ENCODE data around the gene NLGN1.

Gene NLGN1

DNA sequence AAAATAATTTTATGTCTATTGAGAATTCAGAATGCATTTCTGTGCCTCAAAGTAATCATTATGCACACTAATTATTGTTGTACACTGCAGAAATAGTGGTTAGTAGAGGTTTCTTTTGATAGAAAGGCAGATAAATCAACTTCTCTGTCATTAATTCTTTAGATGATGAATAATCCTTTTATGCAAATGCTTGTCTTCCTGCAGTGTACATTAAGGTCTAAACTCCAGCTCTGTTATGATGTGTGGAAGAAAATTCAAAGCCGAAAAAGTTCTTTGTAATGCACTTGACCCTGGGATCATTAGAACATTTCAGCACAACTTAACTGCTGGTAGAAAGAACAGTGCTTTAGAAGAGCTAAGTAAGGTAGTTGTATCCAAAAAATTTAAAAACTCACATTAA, 353.0 kb downstream of the NLGN1 start:
- no peak for DNase-seq (ENCODE audit: extremely low read depth in 1 of 2, low read depth in 1 of 2)

DNA sequence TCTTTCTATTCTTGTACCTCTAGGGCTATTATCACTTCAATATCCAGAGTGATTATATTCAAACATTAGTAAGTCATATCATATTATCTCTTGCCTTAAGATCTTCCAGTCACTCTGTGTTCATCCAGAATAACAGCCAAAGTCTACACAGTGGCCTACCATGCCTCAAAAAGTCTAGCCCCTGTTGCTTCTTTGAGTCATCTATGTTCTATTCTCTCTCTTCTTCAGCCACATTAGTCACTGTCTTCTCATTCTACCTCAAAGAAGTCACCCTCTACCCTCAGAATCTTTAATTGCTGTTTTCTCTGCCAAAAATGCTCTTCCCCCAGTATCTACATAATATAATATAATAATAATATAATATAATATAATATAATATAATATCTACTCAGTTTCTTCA, 356.0 kb downstream of the NLGN1 start:
- DNase-seq (ENCODE audit: extremely low read depth in 1 of 2, low read depth in 1 of 2): no peak

DNA sequence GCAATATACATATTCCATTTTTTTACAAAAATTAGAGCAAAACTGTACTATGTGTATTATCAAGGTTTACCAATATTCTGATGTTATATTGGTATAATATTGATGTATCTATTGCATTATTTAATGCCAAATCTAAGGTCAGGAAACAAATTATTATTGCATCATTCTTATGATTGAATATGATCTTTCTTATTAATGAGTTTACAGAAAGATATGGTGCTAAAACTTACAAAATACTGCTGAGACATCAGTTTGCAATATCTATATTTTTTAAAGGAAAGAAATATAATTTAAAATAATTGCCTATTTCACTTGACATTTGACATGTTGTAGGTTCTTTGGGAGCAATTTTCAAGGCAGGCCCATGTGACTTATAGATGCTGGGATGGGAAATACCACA, 357.6 kb downstream of the NLGN1 start:
- no peak for DNase-seq (ENCODE audit: extremely low read depth in 1 of 2, low read depth in 1 of 2)

DNA sequence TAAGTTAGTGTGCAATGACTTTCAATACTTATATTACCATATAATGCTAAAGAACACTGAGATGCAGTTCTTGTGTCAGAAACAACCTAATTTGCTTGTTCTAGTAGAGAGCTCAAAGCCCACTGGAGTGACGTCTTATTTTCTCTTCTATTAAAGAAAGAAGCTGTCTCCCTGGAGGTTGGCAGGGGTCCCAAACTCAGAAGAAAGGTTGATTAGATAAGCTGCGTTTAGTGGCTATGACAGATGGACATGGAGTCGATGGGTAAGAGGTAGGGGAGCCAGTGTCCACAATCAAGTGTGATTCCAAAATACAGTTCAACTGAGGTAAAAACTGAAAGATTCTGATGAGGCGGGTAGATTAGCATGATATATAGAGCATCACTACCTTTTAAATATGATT, 363.6 kb downstream of the NLGN1 start:
- DNase-seq (ENCODE audit: extremely low read depth in 1 of 2, low read depth in 1 of 2): no peak

DNA sequence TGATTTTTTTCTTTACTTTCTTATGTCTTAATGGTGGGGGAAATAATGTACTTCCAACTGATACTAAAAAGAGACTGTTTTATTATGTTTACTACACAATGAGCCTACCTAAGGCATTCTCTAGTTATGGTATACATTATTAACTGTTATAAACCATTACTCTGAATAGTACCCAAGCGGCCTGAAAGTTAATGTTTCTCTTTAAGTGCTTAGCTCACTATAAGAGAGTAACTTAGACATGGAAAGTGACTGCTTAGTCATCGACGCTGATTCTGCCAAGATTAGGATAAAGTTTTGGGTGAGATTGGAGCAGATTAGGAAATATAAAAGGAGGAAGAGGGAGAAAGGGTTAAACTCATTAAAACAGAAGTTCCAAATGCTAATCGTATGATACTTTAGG, 365.0 kb downstream of the NLGN1 start:
- DNase-seq (ENCODE audit: extremely low read depth in 1 of 2, low read depth in 1 of 2): no peak

DNA sequence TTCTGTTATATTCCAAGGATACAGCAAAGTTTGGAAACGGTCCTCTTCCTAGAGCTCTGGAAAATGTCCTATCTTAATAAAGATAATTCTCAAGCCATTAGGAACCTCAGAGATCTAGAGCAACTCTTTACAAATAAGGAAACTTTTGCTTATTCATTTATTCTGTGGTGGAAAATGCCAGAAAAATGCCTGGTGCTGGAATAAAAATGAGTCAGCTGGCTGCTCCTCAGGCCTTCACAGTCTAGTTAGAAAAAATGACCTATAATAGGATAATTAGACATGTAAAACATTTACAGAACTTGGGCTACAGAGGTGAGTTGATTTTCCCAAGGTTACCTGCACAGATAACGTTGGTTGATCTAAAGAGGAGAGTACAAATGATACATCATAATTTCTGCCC, 372.5 kb downstream of the NLGN1 start:
- DNase-seq (ENCODE audit: extremely low read depth in 1 of 2, low read depth in 1 of 2): no peak

DNA sequence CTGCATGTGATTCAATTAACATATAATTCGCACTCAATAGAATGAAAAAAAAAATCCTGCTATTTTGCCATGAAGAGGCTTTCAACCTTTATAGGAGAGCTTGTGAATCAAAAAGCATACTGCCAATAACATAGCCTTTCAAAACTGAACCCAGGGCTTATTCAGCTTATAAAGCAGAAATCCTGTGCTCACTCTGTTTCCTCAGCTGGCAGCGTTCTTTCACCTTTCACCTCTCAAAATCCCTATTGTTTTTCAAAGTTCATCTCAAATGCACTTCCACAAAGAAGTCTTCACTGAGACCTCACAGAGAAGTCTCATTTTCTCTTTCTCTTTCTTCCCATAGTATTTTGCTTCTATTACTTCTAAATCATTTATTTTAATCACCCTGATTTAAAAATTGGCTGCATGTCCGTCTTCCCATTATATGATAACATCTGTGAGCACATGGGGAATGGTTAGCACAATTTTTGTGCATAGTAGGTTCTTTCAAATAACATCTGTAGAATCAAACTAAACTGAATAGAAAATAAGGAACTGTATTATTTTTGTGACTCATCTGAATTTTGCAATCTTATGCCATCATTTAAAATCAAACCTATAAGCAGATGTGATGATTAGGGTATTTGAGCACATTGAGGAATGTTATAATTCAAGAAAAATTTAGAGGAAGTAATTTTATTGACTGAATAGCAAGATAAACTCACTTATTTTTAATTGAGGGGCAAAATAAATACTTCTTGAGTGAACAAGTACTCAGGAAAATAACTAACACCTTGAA, 373.4 kb downstream of the NLGN1 start:
- DNase-seq (ENCODE audit: extremely low read depth in 1 of 2, low read depth in 1 of 2): no peak

DNA sequence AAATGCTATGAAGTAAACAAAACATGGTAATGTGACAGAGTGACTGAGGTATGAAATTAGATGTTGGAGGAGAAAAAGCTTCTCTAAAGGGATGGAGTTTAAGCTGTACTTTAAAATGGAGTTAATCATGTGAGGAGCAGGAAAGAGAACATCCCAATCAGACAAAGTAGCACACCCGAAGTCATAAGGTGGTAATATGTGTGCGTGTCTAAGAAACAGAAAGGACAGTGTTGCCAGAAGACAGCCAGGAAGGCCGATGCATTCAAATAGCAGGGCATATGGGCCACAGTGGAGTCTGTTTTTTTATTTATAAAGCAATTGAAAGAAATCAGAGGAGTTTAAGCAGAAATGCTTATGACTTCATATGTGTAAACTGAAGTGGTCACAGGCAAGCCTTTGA, 376.3 kb downstream of the NLGN1 start:
- no peak for DNase-seq (ENCODE audit: extremely low read depth in 1 of 2, low read depth in 1 of 2)

DNA sequence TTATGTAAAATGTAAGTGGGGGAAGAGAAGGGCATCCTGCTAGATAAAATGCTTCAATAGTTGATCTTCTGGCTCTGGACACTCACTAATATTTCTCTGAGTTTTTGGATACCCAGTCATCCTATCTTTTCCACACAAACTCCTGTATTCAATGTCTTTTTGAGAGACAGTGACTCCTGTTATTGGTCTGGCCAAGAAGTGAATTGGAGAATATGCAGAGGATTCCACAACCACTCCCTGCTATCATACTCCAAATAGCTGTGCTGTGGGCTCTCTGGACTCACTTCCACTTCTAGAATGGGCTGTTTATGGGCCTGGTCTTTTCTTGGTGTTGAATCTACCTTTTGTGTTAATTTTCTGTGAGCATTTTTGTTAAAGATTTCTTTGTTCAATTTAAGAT, 376.8 kb downstream of the NLGN1 start:
- DNase-seq (ENCODE audit: extremely low read depth in 1 of 2, low read depth in 1 of 2): no peak

DNA sequence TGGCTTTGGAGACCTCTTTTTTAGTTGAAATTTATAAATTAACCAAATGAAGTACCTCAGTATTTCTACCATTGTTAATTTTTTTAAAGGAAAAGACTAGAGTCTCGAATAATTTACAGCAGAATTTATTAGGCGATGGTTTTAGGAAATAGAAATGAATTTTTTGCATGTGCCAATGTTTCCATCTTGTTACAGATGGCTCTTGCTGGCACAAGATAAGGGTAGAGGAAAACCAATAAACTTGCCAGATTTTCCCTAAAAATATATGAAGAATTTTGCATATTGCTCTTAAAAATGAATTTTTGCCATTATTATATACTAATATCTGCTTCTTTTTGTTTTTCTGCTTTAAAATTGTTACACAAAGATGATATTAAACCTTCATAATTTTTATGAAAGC, 380.7 kb downstream of the NLGN1 start:
- no peak for DNase-seq (ENCODE audit: extremely low read depth in 1 of 2, low read depth in 1 of 2)

DNA sequence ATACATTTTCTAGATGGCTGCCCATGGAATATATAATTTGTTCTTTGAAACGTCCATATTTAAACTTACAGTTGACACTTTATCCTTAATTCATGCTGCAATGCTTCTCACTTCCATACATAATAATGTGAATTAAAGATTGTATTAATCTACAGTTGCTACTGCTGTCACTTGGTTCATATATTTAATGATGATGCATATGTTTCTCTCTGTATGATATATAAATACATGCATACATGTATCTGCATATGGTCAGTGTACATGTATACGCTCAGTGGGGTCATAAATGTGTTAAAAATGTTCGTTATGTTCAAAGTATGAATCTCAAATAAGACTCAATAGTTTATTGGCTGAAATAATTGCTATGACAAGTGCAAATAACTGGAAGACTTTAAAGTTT, 382.5 kb downstream of the NLGN1 start:
- DNase-seq (ENCODE audit: extremely low read depth in 1 of 2, low read depth in 1 of 2): no peak

DNA sequence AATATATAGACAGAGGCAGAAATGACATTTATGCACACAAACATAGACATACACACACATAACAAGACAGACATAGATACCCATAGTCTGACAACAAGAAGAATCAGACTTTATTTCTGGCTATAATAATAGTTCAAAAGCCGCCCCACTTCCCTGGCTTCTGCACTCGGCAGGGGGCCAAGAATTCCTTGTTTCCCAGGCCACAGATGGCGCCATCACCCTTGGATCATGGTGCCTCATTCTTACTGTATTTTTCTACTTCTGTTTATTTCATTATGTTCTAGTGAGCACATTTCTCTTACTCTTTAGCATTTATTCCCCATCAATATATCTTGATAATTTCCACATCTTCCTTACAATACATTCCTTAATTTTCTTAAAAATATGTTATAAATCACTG, 387.5 kb downstream of the NLGN1 start:
- DNase-seq (ENCODE audit: extremely low read depth in 1 of 2, low read depth in 1 of 2): no peak

DNA sequence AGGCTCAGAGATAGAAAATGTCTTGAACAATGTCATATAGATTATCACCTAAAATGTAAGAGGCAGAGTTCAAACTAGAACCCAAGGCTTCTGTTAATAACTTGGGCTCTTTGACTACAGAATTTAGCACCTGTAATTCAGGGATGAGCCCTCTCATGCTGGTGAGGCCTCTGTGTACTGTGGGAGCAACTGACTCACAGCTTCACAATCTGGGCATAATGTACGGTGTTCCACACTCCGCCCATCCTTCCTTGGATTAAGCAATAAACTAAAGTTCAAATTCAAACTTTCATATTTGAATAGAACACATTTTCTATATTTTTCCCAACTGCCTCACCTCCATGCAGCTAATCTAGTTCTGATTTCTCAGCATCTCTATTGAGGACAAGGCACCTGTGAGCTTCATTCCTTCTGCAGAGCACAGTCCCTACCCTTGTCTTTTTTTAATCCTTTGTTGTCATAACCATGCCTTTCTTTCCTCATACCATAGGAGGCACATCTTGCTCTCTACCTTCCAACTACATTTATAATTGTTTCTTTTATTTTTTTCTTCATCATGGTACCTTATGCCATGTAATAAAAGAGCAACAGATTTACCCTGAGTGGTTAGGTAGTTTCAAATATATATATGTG, 392.1 kb downstream of the NLGN1 start:
- no peak for DNase-seq (ENCODE audit: extremely low read depth in 1 of 2, low read depth in 1 of 2)

DNA sequence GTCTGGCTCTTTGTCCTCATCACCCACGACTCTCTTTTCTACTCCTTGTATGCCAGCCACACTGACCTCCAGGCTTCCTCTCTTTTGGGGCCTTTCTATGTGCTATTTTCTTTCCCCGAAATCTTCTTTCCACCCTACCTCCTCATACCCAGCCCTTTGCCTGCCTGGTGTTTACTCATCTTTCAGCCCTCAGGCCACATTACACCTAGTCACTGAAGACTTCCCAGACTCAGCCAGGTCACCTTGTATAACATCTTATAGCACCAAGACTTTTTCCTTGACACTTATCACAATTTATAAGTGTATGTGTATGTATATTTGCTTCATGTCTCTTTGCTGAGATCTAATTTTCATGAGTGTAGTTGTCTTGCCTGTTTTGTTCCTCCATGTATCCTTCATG, 396.4 kb downstream of the NLGN1 start:
- DNase-seq (ENCODE audit: extremely low read depth in 1 of 2, low read depth in 1 of 2): no peak

DNA sequence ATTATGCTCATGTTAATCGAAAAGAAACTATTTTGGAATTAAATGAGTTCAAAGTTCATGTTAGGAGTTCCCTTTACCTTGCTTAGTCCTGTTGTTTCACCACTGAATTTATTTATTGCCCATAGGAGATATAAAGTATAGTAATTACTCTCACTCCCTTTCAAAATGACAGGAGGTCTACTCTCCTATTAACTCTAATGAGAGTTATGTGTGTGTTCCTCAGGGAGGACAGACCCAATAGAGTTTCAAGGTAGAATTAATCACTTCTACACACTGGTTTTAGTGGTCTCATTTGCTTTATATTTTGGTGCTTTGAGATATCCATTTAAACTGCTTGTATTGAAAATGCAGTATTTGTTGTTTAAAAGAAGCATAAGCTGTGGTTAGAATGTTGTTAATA, 398.9 kb downstream of the NLGN1 start:
- no peak for DNase-seq (ENCODE audit: extremely low read depth in 1 of 2, low read depth in 1 of 2)

DNA sequence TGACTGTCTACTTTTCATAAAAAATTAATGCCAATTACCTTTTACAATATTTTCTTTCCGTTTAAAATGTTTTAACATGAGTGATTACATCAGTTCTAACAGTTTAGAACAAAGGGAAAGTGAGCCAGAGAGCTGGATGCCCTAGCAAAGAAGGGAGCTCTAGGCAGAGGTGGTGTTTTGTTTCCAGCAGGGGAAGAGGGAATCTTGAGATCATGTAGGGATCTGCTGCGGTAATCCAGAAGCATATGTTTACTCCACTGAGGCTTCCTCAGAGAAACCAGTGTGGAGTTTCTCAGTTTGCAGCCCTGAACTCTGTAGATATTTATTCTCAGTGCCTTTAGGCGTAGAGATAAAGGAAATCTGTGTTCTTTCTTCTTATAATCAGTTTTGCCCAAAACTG, 399.3 kb downstream of the NLGN1 start:
- DNase-seq (ENCODE audit: extremely low read depth in 1 of 2, low read depth in 1 of 2): no peak

DNA sequence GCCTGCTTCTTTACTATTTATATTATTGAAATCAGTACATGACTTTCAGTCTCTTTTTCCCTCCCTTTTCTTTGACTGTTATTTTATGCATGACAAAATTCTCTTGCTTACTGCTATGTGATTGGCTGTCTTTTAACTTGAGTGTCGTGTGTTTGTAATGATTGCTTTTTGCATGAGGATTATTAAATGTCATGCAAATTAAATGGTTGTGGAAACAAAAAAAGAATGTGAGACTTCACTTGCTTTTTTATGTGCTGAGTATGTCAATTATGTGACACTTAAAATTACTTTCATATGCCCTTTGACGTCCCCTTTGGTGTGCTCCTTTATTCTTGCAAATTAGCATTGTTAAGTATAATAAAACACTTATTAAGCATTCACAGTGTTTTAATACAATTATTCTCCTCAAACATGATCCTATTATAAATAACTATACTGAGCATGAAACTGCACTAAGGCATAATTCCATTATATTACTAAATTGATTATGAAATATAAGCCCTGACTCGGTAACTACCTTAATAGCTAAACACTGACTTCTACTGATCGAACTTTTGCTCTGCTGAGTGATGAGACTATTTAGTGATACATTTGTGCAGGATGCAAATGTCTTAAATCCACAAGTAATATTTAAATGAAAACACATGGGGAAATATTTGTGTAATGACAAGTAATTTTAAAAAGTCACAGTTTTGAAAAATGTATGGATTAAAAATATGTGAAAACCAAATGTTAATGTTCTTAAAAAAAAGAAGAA, 401.7 kb downstream of the NLGN1 start:
- no peak for DNase-seq (ENCODE audit: extremely low read depth in 1 of 2, low read depth in 1 of 2)

DNA sequence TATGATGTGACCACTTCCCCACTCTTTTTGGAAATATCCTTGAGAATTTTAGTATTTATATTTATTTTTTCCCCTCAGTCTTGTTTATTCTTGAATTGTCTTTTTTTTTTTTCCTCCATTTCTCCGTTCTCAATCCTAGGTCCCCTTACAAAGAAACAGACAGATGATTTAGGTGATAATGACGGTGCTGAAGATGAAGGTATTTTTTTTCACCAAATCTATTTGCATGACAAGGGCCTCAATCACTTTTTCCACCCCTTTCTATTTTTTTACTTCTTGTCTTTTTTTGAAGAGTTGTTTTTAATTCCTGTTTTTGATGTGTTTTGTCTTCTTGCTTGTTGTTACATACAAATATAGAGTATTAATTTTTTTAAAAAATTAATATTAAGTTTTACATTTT, 402.6 kb downstream of the NLGN1 start:
- DNase-seq (ENCODE audit: extremely low read depth in 1 of 2, low read depth in 1 of 2): no peak

DNA sequence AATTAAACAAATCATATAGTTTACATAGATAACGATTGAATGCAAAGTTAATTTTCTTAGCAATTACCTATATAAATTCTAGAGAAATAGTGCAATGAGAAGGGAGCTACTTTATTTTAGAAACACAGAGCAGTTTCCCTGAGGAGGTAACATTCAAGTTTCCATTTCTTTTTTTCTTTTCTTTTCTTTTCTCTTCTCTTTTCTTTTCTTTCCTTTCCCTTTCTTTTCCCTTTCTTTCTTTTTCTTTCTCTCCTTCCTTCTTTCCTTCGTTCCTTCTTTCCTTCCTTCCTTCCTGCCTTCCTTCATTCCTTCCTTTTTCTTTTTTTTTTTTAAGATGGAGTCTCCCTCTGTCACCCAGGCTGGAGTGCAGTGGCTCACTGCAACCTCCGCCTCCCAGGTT, 417.3 kb downstream of the NLGN1 start:
- no peak for DNase-seq (ENCODE audit: extremely low read depth in 1 of 2, low read depth in 1 of 2)

DNA sequence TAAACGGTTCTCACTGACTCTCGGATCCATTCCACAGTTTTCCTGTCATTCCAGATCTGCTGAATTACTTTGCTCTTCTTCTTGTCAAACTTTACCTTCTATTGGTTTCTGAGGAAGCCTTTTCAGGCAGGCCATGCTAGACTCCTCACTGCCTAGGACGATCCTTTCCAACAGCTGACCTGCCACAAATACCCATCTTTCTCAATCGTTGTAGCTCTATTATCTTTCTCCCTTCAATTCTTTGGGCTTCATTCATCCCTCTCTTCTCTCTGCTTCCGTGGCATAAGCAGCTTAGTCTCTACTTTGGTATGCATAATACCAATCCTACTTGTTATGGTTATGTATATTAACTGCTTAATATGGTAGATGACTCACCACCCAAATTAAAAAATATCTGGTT, 421.8 kb downstream of the NLGN1 start:
- no peak for DNase-seq (ENCODE audit: extremely low read depth in 1 of 2, low read depth in 1 of 2)

DNA sequence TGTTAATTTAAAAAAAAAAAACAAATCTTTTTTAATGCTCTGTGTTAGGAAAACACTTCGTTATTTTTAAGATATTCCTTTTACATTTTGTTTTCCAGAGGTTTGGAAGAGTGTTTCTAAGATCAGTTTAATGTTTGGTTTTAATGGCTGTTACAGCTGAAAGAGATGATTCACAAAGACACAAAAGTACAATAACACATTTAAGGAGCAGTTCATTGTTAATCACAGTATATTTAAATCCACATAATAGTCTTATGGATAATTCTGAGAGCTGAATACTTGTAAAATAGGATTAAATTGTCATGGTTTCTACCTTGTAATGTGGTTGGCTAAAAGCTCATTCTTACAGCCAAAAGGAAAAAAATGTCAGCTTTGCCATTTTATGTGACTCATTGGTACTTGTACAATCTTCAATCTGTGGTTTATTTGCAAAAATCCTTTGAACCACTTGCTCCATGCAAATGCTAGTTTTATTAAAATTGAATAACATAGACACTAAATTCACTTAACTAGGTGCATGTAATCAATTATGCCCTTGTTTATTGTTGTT, 426.4 kb downstream of the NLGN1 start:
- DNase-seq (ENCODE audit: extremely low read depth in 1 of 2, low read depth in 1 of 2): no peak

DNA sequence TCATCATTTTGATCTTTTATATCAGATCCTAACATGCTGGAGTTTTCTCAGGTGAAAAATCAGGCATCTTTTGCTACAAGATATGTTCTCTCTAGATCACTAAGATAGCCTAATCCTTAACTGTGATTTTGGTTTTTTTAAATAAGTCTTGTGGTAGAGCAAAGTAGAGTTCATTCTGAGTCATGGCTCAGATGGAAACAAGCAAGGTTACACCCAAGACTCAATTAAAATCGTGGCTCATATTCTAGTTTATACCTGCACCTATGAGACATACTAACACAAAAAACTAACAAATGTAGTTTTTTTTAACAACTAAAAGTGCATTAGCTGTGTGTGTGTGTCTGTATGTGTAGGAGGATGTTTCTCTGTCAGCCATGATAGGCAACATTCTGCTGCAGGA, 428.2 kb downstream of the NLGN1 start:
- DNase-seq (ENCODE audit: extremely low read depth in 1 of 2, low read depth in 1 of 2): no peak

Data from stimulated activated CD8-positive, alpha-beta memory T cell treated with anti-CD3 and anti-CD28 coated beads, Interleukin-7, amount 100 ng/mL, for 48 hours (primary cell).